Stomach (tissue), 9 donors: ENCODE data around the gene FGD6. TPM values are rescaled to one million over a fixed set of nuclear protein-coding genes. Genes with fewer than 3 reads are reported as not detected.
A peak's percentile ranks its signal among the peaks of the same experiment; 100 is the strongest.

ENCODE experiments used
- DNase-seq, 2 donors: peaks; one replicate each; pipeline versions ENCODE4 v3.0.0 to v3.0.0-alpha.2; 2013 to 2019
- H3K27ac ChIP-seq, 5 donors: fragments of 200-600 bp in 4 of 5; sonication (generic) in 4 of 5; one replicate each; pipeline ENCODE4 v1.5.1; 2013 to 2019; ENCODE audit warnings: mild to moderate bottlenecking in 1 of 5, moderate library complexity in 1 of 5
- H3K27me3 ChIP-seq, 3 donors: fragments of 200-600 bp; sonication (generic); one replicate each; pipeline ENCODE4 v1.5.1; 2017 to 2019; ENCODE audit warnings: mixed run types in 1 of 3
- H3K36me3 ChIP-seq, 4 donors: fragments of 200-600 bp; sonication (generic); 1 replicate in 3 of 4; 2 replicates in 1 of 4; pipeline ENCODE4 v1.5.1; 2016 to 2019
- H3K4me1 ChIP-seq, 4 donors: fragments of 200-600 bp; sonication (generic); one replicate each; pipeline ENCODE4 v1.5.1; 2016 to 2019
- H3K4me3 ChIP-seq, 4 donors: fragments of 200-600 bp; sonication (generic) in 3 of 4; one replicate each; pipeline ENCODE4 v1.5.1; 2016 to 2019; ENCODE audit warnings: mild to moderate bottlenecking in 1 of 4
- H3K9me3 ChIP-seq, 4 donors: fragments of 200-600 bp; sonication (generic); one replicate each; pipeline ENCODE4 v1.5.1; 2016 to 2019
- CTCF ChIP-seq, 7 experiments: fragments of 450-650 bp in 4 of 7; fragments of 200-600 bp in 3 of 7; sonication (generic) in 3 of 7; IDR thresholded peaks; one replicate each; pipeline ENCODE4 v1.5.1; 2016 to 2019; ENCODE audit warnings: antibody characterized with exemption in 7 of 7, control low read depth in 2 of 7, mild to moderate bottlenecking in 1 of 7
- EP300 ChIP-seq: sonication (generic); formaldehyde crosslinking; IDR thresholded peaks from one replicate; pipeline ENCODE4 v1.6.1; 2017; ENCODE audit warnings: antibody characterized with exemption
- POLR2A ChIP-seq, 4 donors: fragments of 450-650 bp; IDR thresholded peaks; one replicate each; pipeline ENCODE4 v1.6.1; 2016; ENCODE audit warnings: antibody characterized with exemption in 4 of 4, control low read depth in 2 of 4, mild to moderate bottlenecking in 1 of 4, moderate library complexity in 1 of 4
- POLR2AphosphoS5 ChIP-seq, 3 donors: sonication (generic); formaldehyde crosslinking; IDR thresholded peaks; one replicate each; pipeline ENCODE4 v1.6.1; 2016; ENCODE audit warnings: antibody characterized with exemption in 3 of 3
- WGBS, 5 donors: extraction: QIAGEN DNeasy Blood & Tissue Kit in 3 of 5; methylation state at CpG; one replicate each; pipeline versions ENCODE4 v1.1.5 to v1.1.7; 2013 to 2018; 5-methylcytosine and 5-hydroxymethylcytosine counted together
- intact Hi-C: fragments of 100-400 bp; cut with DNase I; formaldehyde crosslinking; loops from one replicate; pipeline ENCODE4 v1.15.1; 2023; ENCODE audit warnings: low total_unique reads
- polyA plus RNA-seq, 3 donors: library from polyadenylated mRNA; stranded (reverse); fragments of 200-250 nt; gene quantifications; one replicate each; pipeline ENCODE4 v1.2.3, GENCODE V29; 2013
- total RNA-seq, 5 donors: library from RNA; depleted of rRNA; stranded (reverse); fragments of >200 nt; gene quantifications; one replicate each; pipeline versions ENCODE4 v1.1.0 to v1.2.3, GENCODE V29; 2014 to 2016
- donor health status: healthy with polysubstance abuse.
- donor health status: Bipolar disorder and iron deficiency.
- donor health status: healthy.

The FGD6 gene
- total and polyA plus RNA-seq, 8 donors = 0.92 to 16.3 (median 5.7) TPM

- TF ChIP-seq EP300 = no peak
- TF ChIP-seq POLR2A (IDR thresholded peaks at IDR 0.05) = no peak
- TF ChIP-seq CTCF (IDR thresholded peaks at IDR 0.05) = no peak
- peak in 1 of 3 donors; percentile 4 for TF ChIP-seq POLR2AphosphoS5 (IDR thresholded peaks at IDR 0.05)
- Histone ChIP-seq H3K4me1 (peaks cover 5 to 60% (median 31%) of the 10 kb centered on the region in 4 donors), H3K4me3 (no peak overlapping the region), H3K27me3 (no peaks in the 10 kb centered on the region), H3K9me3 (no peaks in the 10 kb centered on the region), H3K36me3 (no peaks in the 10 kb centered on the region), H3K27ac (peak overlapping the region in 4 of 5 donors; percentile 48 to 79 (median 60))
- 59 to 73% (median 63%) methylated on average over 11 of the region's 11 CpGs for WGBS, 5 donors
- peak; percentile 30 to 93 for DNase-seq
- intact Hi-C loops = no loop called here
Measured at GRCh38 chr12:95204141-95204866, 13.0 kb downstream of the FGD6 start.

GRCh38 chr12:95203487-95204030 is 13.7 kb downstream of the FGD6 start:
- no peak for TF ChIP-seq EP300
- no peak for TF ChIP-seq CTCF (IDR thresholded peaks at IDR 0.05)
- TF ChIP-seq POLR2AphosphoS5 (IDR thresholded peaks at IDR 0.05) = no peak
- TF ChIP-seq POLR2A (IDR thresholded peaks at IDR 0.05) = no peak
- intact Hi-C loops = no loop called here
- Histone ChIP-seq H3K36me3 (no peaks in the 10 kb centered on the region), H3K27ac (peak overlapping the region in 4 of 5 donors; percentile 9 to 79 (median 58)), H3K4me1 (peaks cover 5 to 60% (median 31%) of the 10 kb centered on the region in 4 donors), H3K4me3 (no peak overlapping the region), H3K9me3 (no peaks in the 10 kb centered on the region), H3K27me3 (no peaks in the 10 kb centered on the region)
- WGBS, 5 donors = 56 to 74% (median 65%) methylated on average over 1 of the region's 1 CpG
- DNase-seq = no peak

- whole genome bisulfite sequencing, 5 donors = 60 to 80% (median 72%) methylated on average over 3 of the region's 3 CpGs
- DNase-seq = peak in 1 of 2 donors; percentile 44
- Histone ChIP-seq H3K27ac (peak overlapping the region in 4 of 5 donors; percentile 9 to 79 (median 58)), H3K27me3 (no peaks in the 10 kb centered on the region), H3K4me3 (no peak overlapping the region), H3K36me3 (no peaks in the 10 kb centered on the region), H3K9me3 (no peaks in the 10 kb centered on the region), H3K4me1 (peaks cover 5 to 60% (median 31%) of the 10 kb centered on the region in 4 donors)
- TF ChIP-seq POLR2AphosphoS5 (IDR thresholded peaks at IDR 0.05) (no peak), CTCF (IDR thresholded peaks at IDR 0.05) (no peak), EP300 (no peak), POLR2A (IDR thresholded peaks at IDR 0.05) (no peak)
- intact Hi-C loops = no loop called here
Measured at GRCh38 chr12:95202691-95203486, 14.4 kb downstream of the FGD6 start.

- Histone ChIP-seq H3K9me3 (no peaks in the 10 kb centered on the region), H3K27me3 (no peaks in the 10 kb centered on the region), H3K36me3 (no peaks in the 10 kb centered on the region), H3K4me1 (peaks cover 5 to 58% (median 29%) of the 10 kb centered on the region in 4 donors), H3K27ac (peak overlapping the region in 1 of 5 donors; percentile 34), H3K4me3 (no peak overlapping the region)
- DNase-seq = no peak
- intact Hi-C loops = no loop called here
- WGBS, 5 donors = 77 to 90% (median 85%) methylated on average over 4 of the region's 4 CpGs
- TF ChIP-seq POLR2A (IDR thresholded peaks at IDR 0.05) (no peak), CTCF (IDR thresholded peaks at IDR 0.05) (no peak), EP300 (no peak), POLR2AphosphoS5 (IDR thresholded peaks at IDR 0.05) (no peak)
Measured at GRCh38 chr12:95201056-95201670, 16.1 kb downstream of the FGD6 start.
